ENCODE measurements around the gene UCP2. TPM values are rescaled to one million over a fixed set of nuclear protein-coding genes. Genes with fewer than 3 reads are reported as not detected.

UCP2 gene
- total and polyA plus RNA-seq, 9 of the 15 experiments (the other 6 are each of a cell fraction or from before 2014, with no cell fraction given), result 19.2 to 216 (median 87.9) TPM

- TF ChIP-seq AFF4 (CRISPR knock-in tag; IDR thresholded peaks at IDR 0.05) (peak; percentile 84; the same call in 1 of the 2 replicates), CBFA2T3 (IDR thresholded peaks at IDR 0.05) (peak; percentile 42), SAFB (IDR thresholded peaks at IDR 0.05; ENCODE audit: borderline replicate concordance, low read depth, low read length) (no peak), MITF (IDR thresholded peaks at IDR 0.05) (peak; percentile 61; the same call in 1 of the 2 replicates), PHB2 (IDR thresholded peaks at IDR 0.05; ENCODE audit: low read depth) (0 out of 2 replicates have a peak, but pooled peaks have one; percentile 18), EZH2 (IDR thresholded peaks at IDR 0.05; ENCODE audit: borderline replicate concordance, low read depth, low read length) (no peak), RBM15 (IDR thresholded peaks at IDR 0.05; ENCODE audit: insufficient read depth, low read length) (no peak), TCF7L2 (IDR thresholded peaks at IDR 0.05; ENCODE audit: low read depth, low read length) (no peak), CHD1 (IDR thresholded peaks at IDR 0.05; ENCODE audit: low read length) (peak; percentile 91), PTBP1 (IDR thresholded peaks at IDR 0.05; ENCODE audit: low read depth, low read length) (no peak), DIDO1 (tag; IDR thresholded peaks at IDR 0.05; ENCODE audit: low read depth) (peak; percentile 69; the same call in 1 of the 2 replicates), TBL1XR1 (IDR thresholded peaks at IDR 0.05; ENCODE audit: low read length in 2 of 2) (peak in 1 of 2 experiments; percentile 46; a peak in 1 of 4 replicates), ZNF696 (CRISPR knock-in tag; conservative IDR thresholded peaks at IDR 0.05) (no peak), LEF1 (IDR thresholded peaks at IDR 0.05) (peak; percentile 82), ZBTB2 (IDR thresholded peaks at IDR 0.05) (peak; percentile 26), KLF1 (tag; IDR thresholded peaks at IDR 0.05) (no peak), TEAD2 (tag; IDR thresholded peaks at IDR 0.05) (no peak), ZNF121 (CRISPR knock-in tag; conservative IDR thresholded peaks at IDR 0.05) (0 out of 2 replicates have a peak, but pooled peaks have one; percentile 4), MECOM (CRISPR knock-in tag; IDR thresholded peaks at IDR 0.05) (no peak), ELF1 (tag; IDR thresholded peaks at IDR 0.05) (0 out of 2 replicates have a peak, but pooled peaks have one; percentile 52), HDAC3 (IDR thresholded peaks at IDR 0.05; ENCODE audit: borderline replicate concordance, partially characterized antibody) (no peak), IFI16 (CRISPR knock-in tag; IDR thresholded peaks at IDR 0.05) (no peak), SMARCA4 (IDR thresholded peaks at IDR 0.05) (peak; percentile 56), EWSR1 (IDR thresholded peaks at IDR 0.05; ENCODE audit: borderline replicate concordance, low read depth, partially characterized antibody) (no peak)
These were observed 522 bp upstream of the UCP2 start (continued) for GRCh38 chr11:73982990-73983740.

Measured in K562 (cell line).